BJ (cell line): ENCODE measurements around the gene STK39. TPM values are rescaled to one million over a fixed set of nuclear protein-coding genes. Genes with fewer than 3 reads are reported as not detected.

Experiments
- CTCF ChIA-PET: fragments of 350-600 bp; formaldehyde crosslinking; extraction: SDS; loops from one replicate; lab custom pipeline; 2021; ENCODE audit warnings: antibody characterized with exemption, inconsistent platforms; lab: Yijun Ruan, JAX
- POLR2A ChIA-PET: fragments of 300-600 bp; sonication (Branson Sonifier 250); formaldehyde crosslinking; extraction: SDS; loops from one replicate; lab custom pipeline; 2021; ENCODE audit warnings: antibody characterized with exemption; lab: Charles Lee
- DNase-seq: peaks from one replicate; pipeline ENCODE4 v3.0.0-alpha.2; 2011; ENCODE audit warnings: low read depth
- H3K27me3 ChIP-seq: 2 replicates; pipeline ENCODE4 v1.6.0; 2011; ENCODE audit warnings: low read length; ENCODE audit not compliant: control insufficient read depth, insufficient read depth
- H3K36me3 ChIP-seq: 2 replicates; pipeline ENCODE4 v1.5.1; 2011; ENCODE audit warnings: low read length; ENCODE audit not compliant: control insufficient read depth, insufficient read depth
- H3K4me3 ChIP-seq: 2 replicates; pipeline ENCODE4 v1.5.1; 2011; ENCODE audit warnings: low read depth, mild to moderate bottlenecking, control low read depth, low read length
- polyA plus RNA-seq: library from polyadenylated mRNA; depleted of rRNA; stranded (reverse); fragments of >200 nt; gene quantifications from 2 replicates; pipeline ENCODE4 v1.2.3, GENCODE V29; 2011
- TF ChIP-seq, protein P1 (sequence below): IDR thresholded peaks from 2 replicates; pipeline ENCODE4 v1.5.1; 2011; ENCODE audit warnings: low read depth, mild to moderate bottlenecking, control low read depth, inconsistent platforms, low read length, moderate library complexity; ENCODE audit not compliant: insufficient read depth

Gene STK39
- polyA plus RNA-seq, 1 experiment, result 7.6 TPM

GRCh38 chr2:168200930-168201583, 46.3 kb downstream of the STK39 start:
- TF ChIP-seq, protein P1, sequence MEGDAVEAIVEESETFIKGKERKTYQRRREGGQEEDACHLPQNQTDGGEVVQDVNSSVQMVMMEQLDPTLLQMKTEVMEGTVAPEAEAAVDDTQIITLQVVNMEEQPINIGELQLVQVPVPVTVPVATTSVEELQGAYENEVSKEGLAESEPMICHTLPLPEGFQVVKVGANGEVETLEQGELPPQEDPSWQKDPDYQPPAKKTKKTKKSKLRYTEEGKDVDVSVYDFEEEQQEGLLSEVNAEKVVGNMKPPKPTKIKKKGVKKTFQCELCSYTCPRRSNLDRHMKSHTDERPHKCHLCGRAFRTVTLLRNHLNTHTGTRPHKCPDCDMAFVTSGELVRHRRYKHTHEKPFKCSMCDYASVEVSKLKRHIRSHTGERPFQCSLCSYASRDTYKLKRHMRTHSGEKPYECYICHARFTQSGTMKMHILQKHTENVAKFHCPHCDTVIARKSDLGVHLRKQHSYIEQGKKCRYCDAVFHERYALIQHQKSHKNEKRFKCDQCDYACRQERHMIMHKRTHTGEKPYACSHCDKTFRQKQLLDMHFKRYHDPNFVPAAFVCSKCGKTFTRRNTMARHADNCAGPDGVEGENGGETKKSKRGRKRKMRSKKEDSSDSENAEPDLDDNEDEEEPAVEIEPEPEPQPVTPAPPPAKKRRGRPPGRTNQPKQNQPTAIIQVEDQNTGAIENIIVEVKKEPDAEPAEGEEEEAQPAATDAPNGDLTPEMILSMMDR, result no peak
- Histone ChIP-seq H3K27me3 (no peaks in the 10 kb centered on the region), H3K4me3 (no peak overlapping the region), H3K36me3 (no peaks in the 10 kb centered on the region)
- ChIA-PET CTCF (interaction anchor here (1.3 kb wide), 1 partner anchor 19 kb away, joined by 3 read pairs; no protein-coding TSS in a partner anchor), POLR2A (interaction anchor here (0.7 kb wide), 1 partner anchor 11 kb away, joined by 3 read pairs; no protein-coding TSS in a partner anchor)
- no peak for DNase-seq

DNA sequence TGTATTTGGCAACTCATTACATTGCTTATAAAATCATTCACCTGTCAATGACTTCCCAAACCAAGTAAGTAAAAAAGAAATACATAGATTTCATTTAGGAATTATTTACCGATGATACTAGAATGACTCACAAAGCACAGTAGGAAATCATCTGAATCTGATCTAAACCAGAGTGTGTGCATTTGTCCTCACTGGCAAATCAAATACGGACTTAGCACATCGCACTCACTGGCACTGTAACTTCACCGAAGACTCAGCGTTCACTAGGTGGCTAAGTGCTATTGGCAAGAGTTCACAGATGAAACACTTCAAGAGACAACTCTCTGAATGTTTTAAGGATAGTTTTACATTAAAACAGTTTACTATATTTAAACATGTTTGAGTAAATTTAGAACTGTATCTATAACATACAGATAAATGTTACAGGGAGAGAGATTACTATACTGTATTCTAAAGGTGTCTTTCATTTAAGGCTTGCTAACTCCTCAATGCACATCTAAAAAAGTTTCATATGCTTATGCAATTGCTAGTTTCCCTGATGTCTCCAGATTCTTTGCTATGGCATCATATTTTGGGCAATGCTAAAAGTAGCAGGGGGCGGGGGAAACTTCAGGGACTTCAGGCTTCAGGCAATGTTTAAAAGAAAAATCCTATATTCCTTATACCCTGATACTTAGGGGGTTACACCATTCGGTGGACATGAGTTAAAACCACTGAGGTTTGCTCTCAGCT, 48.8 kb downstream of the STK39 start:
- no peaks in the 10 kb centered on the region for H3K36me3 ChIP-seq
- TF ChIP-seq, protein P1, result no peak
- DNase-seq, result no peak
- ChIA-PET POLR2A (no interaction called here), CTCF (no interaction called here)
- H3K27me3 ChIP-seq, result no peaks in the 10 kb centered on the region
- H3K4me3 ChIP-seq, result no peak overlapping the region

DNA sequence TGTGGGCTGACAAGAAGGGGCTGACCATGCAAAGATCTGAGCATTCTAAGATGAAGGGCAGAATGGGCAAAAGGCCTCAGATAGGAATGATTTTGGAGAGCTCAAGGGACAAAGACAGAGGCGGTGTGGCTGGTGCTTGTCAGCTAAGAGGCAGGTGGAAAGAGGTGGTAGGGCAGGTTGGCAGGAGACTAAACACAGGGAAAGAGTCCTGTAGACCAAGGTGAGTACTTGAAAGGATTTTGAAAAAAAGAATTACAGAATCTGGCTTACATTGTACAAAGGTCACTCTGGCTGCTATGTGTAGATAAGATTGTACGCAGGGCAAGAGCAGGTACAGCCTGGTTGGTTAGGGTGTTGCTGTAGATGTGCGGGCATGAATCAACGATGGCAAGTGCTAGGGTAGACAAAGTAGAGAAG, 50.6 kb downstream of the STK39 start:
- Histone ChIP-seq H3K36me3 (no peaks in the 10 kb centered on the region), H3K27me3 (no peaks in the 10 kb centered on the region), H3K4me3 (no peak overlapping the region)
- TF ChIP-seq, protein P1, result no peak
- no peak for DNase-seq
- ChIA-PET POLR2A (no interaction called here), CTCF (interaction anchor here (0.7 to 1.6 kb wide), 4 partner anchors 10 to 36 kb away, joined by 3 read pairs; no protein-coding TSS in a partner anchor)

DNA sequence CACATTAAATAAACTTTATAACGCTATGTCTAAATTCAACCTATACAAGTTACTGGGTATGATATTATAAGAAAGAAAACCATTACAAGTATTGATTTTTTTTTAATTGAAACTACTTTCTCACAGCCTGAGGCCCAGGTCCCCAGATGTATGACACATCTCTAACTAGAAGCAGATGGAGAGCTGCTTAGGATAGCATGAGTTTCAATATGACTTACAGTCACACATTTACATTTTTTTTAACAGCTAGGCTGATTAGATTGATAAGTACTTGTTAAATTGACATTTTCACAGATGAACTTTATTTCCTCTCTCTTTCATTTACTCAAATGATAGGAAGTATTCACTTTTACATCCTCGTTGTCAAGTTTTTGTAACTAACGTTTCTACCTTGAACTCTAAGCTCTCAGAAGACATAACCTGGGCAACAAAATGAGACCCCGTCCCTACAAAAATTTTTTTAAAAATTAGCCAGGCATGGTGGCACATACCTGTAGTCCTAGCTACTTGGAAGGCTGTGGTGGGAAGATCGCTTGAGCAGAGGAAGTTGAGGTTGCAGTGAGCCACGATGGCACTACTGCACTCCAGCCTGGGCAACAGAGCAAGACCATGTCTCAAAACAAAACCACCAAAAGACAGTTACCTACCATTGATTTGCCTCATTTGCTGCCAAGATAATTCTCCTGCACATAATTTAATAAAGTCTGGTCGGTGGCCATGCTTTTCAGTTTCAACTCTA, 52.4 kb downstream of the STK39 start:
- Histone ChIP-seq H3K4me3 (no peak overlapping the region), H3K27me3 (no peaks in the 10 kb centered on the region), H3K36me3 (no peaks in the 10 kb centered on the region)
- TF ChIP-seq, protein P1, result no peak
- POLR2A ChIA-PET, result interaction anchor here (0.6 kb wide), 1 partner anchor 21 kb away, joined by 4 read pairs; no protein-coding TSS in a partner anchor
- DNase-seq, result no peak
- CTCF ChIA-PET, result interaction anchor here (1.6 kb wide), 1 partner anchor 35 kb away, joined by 3 read pairs; no protein-coding TSS in a partner anchor
